Testis (tissue), 3 donors: ENCODE results near the gene P2RX7. TPM values are rescaled to one million over a fixed set of nuclear protein-coding genes. Genes with fewer than 3 reads are reported as not detected.

Experiments used
- DNase-seq: peaks from one replicate; pipeline ENCODE4 v3.0.0-alpha.2; 2019
- H3K27ac ChIP-seq, 2 donors: fragments of 200-600 bp; sonication (generic); one replicate each; pipeline ENCODE4 v1.5.1; 2019
- H3K27me3 ChIP-seq: fragments of 200-600 bp; sonication (generic); one replicate; pipeline ENCODE4 v1.5.1; 2019
- H3K36me3 ChIP-seq: fragments of 200-600 bp; sonication (generic); one replicate; pipeline ENCODE4 v1.5.1; 2017; ENCODE audit warnings: low read depth; ENCODE audit errors: missing control alignments
- H3K4me1 ChIP-seq: fragments of 200-600 bp; sonication (generic); one replicate; pipeline ENCODE4 v1.5.1; 2019
- H3K4me3 ChIP-seq, 2 donors: fragments of 200-600 bp; sonication (generic); one replicate each; pipeline ENCODE4 v1.5.1; 2017 to 2019
- H3K9me3 ChIP-seq: fragments of 200-600 bp; sonication (generic); one replicate; pipeline ENCODE4 v1.5.1; 2017
- POLR2A ChIP-seq: fragments of 450-650 bp; IDR thresholded peaks from one replicate; pipeline ENCODE4 v1.6.1; 2017; ENCODE audit warnings: antibody characterized with exemption, mild to moderate bottlenecking, moderate library complexity
- WGBS, 2 donors: methylation state at CpG; one replicate each; pipeline ENCODE4 v1.1.5; 2018; 5-methylcytosine and 5-hydroxymethylcytosine counted together
- intact Hi-C: fragments of 100-400 bp; cut with DNase I; formaldehyde crosslinking; loops from one replicate; pipeline ENCODE4 v1.15.1; 2023; ENCODE audit warnings: low total_unique reads
- polyA plus RNA-seq: library from polyadenylated mRNA; stranded (reverse); fragments of 350-450 nt; fragmentation: Illumina TruSeq; extraction: RNeasy Lipid Tissue Mini Kit (QIAGEN cat#74804); gene quantifications from one replicate; pipeline ENCODE4 v1.2.3, GENCODE V29; 2014; ENCODE audit warnings: low read depth, low replicate concordance; ENCODE audit not compliant: insufficient read depth
- total RNA-seq, 2 donors: library from RNA; depleted of rRNA; stranded (reverse); fragments of >200 nt; gene quantifications; one replicate each; pipeline ENCODE4 v1.2.3, GENCODE V29; 2016
- TF ChIP-seq, protein P1 (sequence below), 3 experiments: fragments of 450-650 bp in 2 of 3; fragments of 200-600 bp in 1 of 3; sonication (generic) in 1 of 3; IDR thresholded peaks; one replicate each; pipeline ENCODE4 v1.5.1; 2016 to 2019; ENCODE audit warnings: antibody characterized with exemption in 3 of 3, mild to moderate bottlenecking in 2 of 3, moderate library complexity in 1 of 3

The P2RX7 gene
- total and polyA plus RNA-seq, 3 donors from 2014 or later = 3.0 to 12.8 (median 5.6) TPM

DNA sequence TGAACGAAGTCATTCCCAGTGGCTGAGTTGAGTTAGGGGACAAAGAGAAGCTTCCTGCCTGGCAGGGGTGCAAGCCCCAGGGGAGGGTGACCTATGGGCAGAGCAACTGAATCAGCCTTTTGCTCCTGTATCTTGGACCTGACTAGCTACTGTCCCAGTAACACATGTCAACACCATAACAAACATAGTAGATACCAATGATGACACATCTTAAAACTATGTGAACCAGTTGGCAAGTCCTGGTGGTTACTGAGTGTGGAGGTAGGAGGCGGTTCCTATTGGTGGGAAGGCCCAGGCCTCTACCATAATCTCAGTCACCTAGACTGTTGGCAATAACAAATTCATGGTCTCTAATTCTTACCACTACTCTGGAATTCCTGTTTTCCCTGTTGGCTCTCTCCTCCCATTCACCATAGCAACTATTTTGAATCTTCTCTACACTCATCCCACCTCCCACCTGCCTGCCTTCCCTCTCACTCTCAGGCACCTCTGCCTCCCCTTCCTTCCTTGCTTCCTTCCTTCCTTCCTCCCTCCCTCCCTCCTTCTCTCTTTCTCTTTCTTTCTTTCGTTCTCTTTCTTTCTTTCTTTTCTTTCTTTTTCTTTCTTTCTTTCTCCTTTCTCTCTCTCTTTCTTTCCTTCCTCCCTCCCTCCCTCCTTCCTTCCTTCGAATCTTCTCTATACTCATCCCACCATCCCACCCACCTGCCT is 8.1 kb upstream of the P2RX7 start:
- Histone ChIP-seq H3K36me3 (no peaks in the 10 kb centered on the region), H3K9me3 (no peaks in the 10 kb centered on the region), H3K27ac (no peak overlapping the region), H3K4me1 (peaks cover 15% of the 10 kb centered on the region), H3K27me3 (no peaks in the 10 kb centered on the region), H3K4me3 (no peak overlapping the region)
- 85 to 91% methylated on average over 4 of the region's 4 CpGs for WGBS, 2 donors
- intact Hi-C loops = no loop called here
- no peak for TF ChIP-seq POLR2A
- TF ChIP-seq, protein P1, sequence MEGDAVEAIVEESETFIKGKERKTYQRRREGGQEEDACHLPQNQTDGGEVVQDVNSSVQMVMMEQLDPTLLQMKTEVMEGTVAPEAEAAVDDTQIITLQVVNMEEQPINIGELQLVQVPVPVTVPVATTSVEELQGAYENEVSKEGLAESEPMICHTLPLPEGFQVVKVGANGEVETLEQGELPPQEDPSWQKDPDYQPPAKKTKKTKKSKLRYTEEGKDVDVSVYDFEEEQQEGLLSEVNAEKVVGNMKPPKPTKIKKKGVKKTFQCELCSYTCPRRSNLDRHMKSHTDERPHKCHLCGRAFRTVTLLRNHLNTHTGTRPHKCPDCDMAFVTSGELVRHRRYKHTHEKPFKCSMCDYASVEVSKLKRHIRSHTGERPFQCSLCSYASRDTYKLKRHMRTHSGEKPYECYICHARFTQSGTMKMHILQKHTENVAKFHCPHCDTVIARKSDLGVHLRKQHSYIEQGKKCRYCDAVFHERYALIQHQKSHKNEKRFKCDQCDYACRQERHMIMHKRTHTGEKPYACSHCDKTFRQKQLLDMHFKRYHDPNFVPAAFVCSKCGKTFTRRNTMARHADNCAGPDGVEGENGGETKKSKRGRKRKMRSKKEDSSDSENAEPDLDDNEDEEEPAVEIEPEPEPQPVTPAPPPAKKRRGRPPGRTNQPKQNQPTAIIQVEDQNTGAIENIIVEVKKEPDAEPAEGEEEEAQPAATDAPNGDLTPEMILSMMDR (IDR thresholded peaks at IDR 0.05) = no peak
- DNase-seq = no peak

DNA sequence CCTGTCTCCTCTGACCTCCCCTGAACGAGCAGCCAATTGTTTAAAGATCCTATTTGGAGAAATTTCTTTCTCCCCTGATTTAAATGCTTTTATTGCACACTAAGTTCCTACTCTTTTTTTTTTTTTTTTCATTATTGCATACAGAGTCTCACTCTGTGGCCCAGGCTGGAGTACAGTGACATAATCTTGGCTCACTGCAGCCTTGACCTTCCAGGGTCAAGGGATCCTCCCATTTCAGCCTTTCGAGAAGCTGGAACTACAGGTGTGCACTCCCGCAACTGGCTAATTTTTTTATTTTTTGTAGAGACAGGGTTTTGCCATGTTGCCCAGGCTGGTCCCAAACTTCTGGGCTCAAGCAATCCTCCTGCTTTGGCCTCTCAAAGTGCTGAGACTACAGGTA is 5.2 kb upstream of the P2RX7 start:
- TF ChIP-seq, protein P1 (IDR thresholded peaks at IDR 0.05) = no peak
- Histone ChIP-seq H3K4me3 (no peak overlapping the region), H3K4me1 (peaks cover 28% of the 10 kb centered on the region), H3K9me3 (no peaks in the 10 kb centered on the region), H3K36me3 (no peaks in the 10 kb centered on the region), H3K27me3 (no peaks in the 10 kb centered on the region), H3K27ac (no peak overlapping the region)
- no peak for DNase-seq
- intact Hi-C loops = no loop called here
- 31 to 47% methylated on average over 3 of the region's 3 CpGs for WGBS, 2 donors

DNA sequence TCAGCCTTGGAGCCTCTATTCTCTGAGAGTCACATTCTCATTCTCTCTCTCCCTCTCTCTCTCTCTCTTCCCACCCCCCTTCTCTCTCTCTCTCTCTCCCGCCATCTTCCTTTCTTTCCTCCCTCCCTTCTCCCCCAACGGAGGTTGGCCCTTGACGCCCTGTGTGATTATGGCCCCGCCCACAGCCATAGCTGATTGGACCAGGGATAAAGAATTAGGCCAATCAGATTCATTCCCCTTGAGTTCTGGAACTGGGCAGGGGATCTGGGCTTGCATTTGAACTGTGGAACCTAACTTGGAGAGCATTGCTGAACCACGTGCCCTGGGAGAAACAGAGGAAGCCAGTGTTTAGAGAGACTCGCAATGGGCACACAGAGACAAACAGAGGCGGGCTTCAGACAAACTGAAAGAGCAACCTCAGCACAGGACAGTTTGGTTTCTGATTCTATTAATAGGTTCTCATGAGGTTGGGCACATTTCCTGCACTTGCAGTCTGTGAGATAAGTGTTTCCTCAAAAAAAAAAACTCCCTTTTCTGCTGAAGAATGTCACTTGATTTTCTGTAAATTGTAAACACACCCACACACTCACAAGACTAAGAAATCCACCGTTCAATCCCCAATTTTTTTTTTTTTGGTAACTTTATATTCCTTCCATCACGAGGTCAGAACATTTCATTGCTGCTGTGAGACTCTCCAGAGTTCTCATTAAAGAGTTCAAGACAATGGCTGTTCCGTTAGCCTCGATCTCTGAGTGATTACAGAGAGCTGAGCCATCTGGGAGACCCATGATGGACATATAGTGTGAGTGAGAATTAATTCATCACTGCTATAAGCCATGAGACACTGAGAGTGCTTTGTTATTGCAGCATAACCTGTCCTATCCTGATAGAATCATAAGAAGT is 3.5 kb upstream of the P2RX7 start:
- WGBS, 2 donors = 6% methylated on average over 11 of the region's 11 CpGs
- TF ChIP-seq POLR2A = no peak
- TF ChIP-seq, protein P1 (IDR thresholded peaks at IDR 0.05) = no peak
- H3K4me3 ChIP-seq = peak overlapping the region in 1 of 2 donors; percentile 6

DNA sequence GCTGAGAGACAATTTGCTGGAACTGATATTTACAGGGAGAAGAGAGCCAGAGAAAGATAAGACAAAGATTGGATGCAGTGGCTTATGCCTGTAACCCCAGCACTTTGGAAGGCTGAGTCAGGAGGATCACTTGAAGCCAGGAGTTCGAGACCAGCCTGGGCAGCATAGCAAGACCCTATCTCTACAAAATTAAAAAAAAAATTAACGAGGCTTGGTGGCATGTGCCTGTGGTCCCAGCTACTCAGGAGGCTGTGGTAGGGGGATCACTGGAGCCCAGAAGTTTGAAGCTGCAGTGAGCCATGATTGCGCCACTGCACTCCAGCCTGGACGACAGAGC is 2.9 kb upstream of the P2RX7 start:
- Histone ChIP-seq H3K4me3 (no peak overlapping the region), H3K27me3 (no peaks in the 10 kb centered on the region), H3K9me3 (no peaks in the 10 kb centered on the region), H3K4me1 (peaks cover 43% of the 10 kb centered on the region), H3K27ac (peak overlapping the region; percentile 57 to 85), H3K36me3 (no peaks in the 10 kb centered on the region)
- TF ChIP-seq, protein P1 (IDR thresholded peaks at IDR 0.05) = no peak
- TF ChIP-seq POLR2A = no peak
- WGBS, 2 donors = 78 to 91% methylated on average over 4 of the region's 4 CpGs
- no peak for DNase-seq
- intact Hi-C loops = no loop called here

More for the DNA sequence above, 3.5 kb upstream of the P2RX7 start:
- intact Hi-C loops = no loop called here
- peaks cover 39% of the 10 kb centered on the region for H3K4me1 ChIP-seq
- peak overlapping the region; percentile 57 to 85 for H3K27ac ChIP-seq
- peak; percentile 97 for DNase-seq
- no peaks in the 10 kb centered on the region for H3K9me3 ChIP-seq
- no peaks in the 10 kb centered on the region for H3K36me3 ChIP-seq
- H3K27me3 ChIP-seq = no peaks in the 10 kb centered on the region
